ENCODE data around the gene IFNLR1.

IFNLR1 gene

GRCh38 chr1:24224761-24225160 lies 37.7 kb upstream of the IFNLR1 start:
- TF ChIP-seq, protein P1, sequence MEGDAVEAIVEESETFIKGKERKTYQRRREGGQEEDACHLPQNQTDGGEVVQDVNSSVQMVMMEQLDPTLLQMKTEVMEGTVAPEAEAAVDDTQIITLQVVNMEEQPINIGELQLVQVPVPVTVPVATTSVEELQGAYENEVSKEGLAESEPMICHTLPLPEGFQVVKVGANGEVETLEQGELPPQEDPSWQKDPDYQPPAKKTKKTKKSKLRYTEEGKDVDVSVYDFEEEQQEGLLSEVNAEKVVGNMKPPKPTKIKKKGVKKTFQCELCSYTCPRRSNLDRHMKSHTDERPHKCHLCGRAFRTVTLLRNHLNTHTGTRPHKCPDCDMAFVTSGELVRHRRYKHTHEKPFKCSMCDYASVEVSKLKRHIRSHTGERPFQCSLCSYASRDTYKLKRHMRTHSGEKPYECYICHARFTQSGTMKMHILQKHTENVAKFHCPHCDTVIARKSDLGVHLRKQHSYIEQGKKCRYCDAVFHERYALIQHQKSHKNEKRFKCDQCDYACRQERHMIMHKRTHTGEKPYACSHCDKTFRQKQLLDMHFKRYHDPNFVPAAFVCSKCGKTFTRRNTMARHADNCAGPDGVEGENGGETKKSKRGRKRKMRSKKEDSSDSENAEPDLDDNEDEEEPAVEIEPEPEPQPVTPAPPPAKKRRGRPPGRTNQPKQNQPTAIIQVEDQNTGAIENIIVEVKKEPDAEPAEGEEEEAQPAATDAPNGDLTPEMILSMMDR (IDR thresholded peaks at IDR 0.05; ENCODE audit: control insufficient read depth, insufficient read depth, low read depth, low read length, missing control alignments) = no peak
- no peak for DNase-seq (ENCODE audit: low read depth)
- no peak overlapping the region for H3K4me3 ChIP-seq (ENCODE audit: control insufficient read depth, low read depth, low read length)

DNA sequence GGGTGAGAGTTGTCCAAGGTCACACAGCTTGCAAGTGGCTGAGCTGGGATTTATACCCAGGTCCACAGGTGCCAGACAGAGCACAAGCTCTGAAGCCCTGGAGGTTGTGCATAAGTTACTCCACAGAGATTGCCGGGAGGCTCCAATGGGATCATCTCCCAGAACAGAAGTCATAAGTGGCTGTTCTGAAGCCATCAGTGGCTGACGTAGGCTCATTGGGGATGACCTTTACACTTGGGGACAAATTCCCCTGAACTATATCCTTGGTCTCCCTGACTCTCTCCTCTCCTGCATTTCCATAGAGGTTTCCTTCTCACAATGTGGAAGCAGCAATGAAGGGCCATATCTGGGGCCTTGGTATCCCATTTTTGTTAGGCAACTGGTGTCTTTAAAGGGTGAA lies 37.0 kb upstream of the IFNLR1 start:
- TF ChIP-seq, protein P1 (IDR thresholded peaks at IDR 0.05; ENCODE audit: control insufficient read depth, insufficient read depth, low read depth, low read length, missing control alignments) = no peak
- H3K4me3 ChIP-seq (ENCODE audit: control insufficient read depth, low read depth, low read length) = no peak overlapping the region
- DNase-seq (ENCODE audit: low read depth) = no peak

- H3K4me3 ChIP-seq (ENCODE audit: control insufficient read depth, low read depth, low read length) = no peak overlapping the region
- no peak for DNase-seq (ENCODE audit: low read depth)
- TF ChIP-seq, protein P1 (IDR thresholded peaks at IDR 0.05; ENCODE audit: control insufficient read depth, insufficient read depth, low read depth, low read length, missing control alignments) = no peak
These were observed 35.7 kb upstream of the IFNLR1 start for GRCh38 chr1:24222793-24223192.

DNA sequence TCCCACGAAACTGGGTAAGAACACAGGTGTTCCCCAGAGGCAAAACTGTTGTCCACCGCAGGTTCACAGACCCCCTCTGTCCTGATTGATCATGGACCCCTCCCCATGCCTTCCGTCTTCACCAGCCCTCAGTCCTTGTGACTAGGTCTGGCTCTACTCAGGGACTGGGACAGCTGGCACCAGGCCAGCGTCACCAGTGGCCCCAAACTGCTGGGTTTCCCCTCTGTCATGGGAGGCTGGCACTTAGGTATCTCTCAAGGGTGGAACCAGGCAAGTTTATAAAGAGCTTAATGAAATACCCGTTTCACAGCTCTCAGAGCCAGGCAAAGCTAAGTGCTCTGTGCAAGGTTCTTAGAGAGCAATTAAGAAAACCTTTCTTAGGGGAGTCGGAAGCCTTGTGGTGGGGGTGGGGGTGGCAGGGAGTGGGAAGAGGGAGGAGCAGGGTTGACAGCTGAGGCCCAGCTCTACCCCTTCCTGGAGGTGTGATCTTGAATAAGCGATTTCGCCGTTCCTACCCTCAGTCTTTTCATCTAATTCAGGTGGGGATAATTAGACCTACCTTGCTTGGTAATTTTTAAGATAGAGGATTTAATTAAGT lies 35.0 kb upstream of the IFNLR1 start:
- no peak overlapping the region for H3K4me3 ChIP-seq (ENCODE audit: control insufficient read depth, low read depth, low read length)
- no peak for DNase-seq (ENCODE audit: low read depth)
- TF ChIP-seq, protein P1 (IDR thresholded peaks at IDR 0.05; ENCODE audit: control insufficient read depth, insufficient read depth, low read depth, low read length, missing control alignments) = no peak

DNA sequence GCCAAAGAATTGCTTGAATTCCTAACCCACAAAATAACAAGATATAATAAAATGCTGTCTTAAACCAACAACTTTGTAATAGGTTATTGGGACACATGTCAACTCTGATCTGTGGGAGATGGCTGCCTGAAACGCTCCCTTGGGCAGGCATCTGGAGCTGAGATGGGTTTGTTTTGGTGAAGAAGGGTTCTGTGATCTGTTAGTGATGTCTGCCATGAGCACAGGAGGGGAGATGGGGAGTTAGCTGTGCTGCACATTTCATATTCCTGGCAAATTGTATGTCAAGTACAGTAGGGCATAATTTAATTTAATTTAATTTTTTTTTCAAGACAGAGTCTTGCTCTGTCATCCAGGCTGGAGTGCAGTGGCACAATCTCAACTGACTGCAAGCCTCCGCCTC lies 34.2 kb upstream of the IFNLR1 start:
- TF ChIP-seq, protein P1 (IDR thresholded peaks at IDR 0.05; ENCODE audit: control insufficient read depth, insufficient read depth, low read depth, low read length, missing control alignments) = no peak
- H3K4me3 ChIP-seq (ENCODE audit: control insufficient read depth, low read depth, low read length) = no peak overlapping the region
- DNase-seq (ENCODE audit: low read depth) = no peak

DNA sequence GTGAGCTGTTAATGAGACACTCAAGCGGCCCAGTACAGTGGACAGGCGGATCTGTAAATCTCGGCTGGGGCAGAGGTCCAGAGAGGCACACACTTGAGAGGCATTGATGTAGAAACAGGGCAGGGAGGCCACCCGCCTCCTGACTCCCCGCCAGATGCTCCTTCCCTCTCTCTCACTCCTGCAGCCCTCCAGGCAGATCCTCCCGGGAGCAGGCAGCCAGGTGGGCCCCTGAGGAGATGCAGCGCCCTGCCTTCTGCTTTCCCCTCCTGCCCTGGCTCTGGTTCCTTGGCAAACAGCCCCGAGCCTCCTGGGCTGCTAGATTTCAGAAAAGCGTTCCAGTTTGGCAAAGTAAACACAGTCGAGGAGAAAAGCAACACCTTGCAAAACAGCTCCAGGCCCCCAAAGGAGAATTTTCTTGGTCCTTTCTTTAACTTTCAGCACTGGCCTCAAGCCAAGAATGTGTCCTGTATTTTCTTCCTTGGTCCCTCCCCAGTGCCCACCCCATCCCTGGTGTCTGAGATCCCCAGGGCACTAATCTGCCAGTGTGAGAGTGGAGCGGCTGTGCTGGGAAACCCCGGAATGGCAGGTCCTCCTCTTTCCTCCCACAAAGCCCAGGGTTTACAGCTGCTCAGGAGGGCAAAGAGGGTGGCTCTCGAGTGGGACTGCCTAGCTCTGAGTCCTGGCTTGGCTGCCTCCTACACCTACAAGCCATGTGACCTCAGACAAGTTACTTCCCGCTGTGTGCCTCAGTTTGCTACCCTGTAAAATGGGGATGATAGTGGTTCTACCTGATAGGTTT lies 29.4 kb upstream of the IFNLR1 start:
- TF ChIP-seq, protein P1 (IDR thresholded peaks at IDR 0.05; ENCODE audit: control insufficient read depth, insufficient read depth, low read depth, low read length, missing control alignments) = no peak
- no peak overlapping the region for H3K4me3 ChIP-seq (ENCODE audit: control insufficient read depth, low read depth, low read length)
- DNase-seq (ENCODE audit: low read depth) = no peak

Measured in AG09309 (cell line).